Endothelial cell of umbilical vein (primary cell): ENCODE measurements around the gene SIPA1L3. TPM values are rescaled to one million over a fixed set of nuclear protein-coding genes. Genes with fewer than 3 reads are reported as not detected.

Experiments
- Bru-seq: library from RNA; stranded (reverse); fragments of 400-500 nt; gene quantifications from one replicate; lab custom pipeline; 2021; lab: Mats Ljungman, UMichigan
- BruChase-seq, 2 experiments: library from RNA; stranded (reverse); fragments of 400-500 nt; gene quantifications; one replicate each; lab custom pipeline; 2021; lab: Mats Ljungman, UMichigan
- BruUV-seq: library from RNA; stranded (reverse); fragments of 400-500 nt; replicated peaks from 2 replicates; lab custom pipeline; 2021; lab: Mats Ljungman, UMichigan
- CTCF ChIA-PET: fragments of 300-600, 350-600 bp; sonication (Branson Sonifier 250); formaldehyde crosslinking; loops from one replicate; lab custom pipeline; 2021; ENCODE audit warnings: antibody characterized with exemption, inconsistent platforms; lab: Charles Lee
- POLR2A ChIA-PET: fragments of 300-600, 350-600 bp; sonication (Branson Sonifier 250); formaldehyde crosslinking; loops from one replicate; lab custom pipeline; 2021; ENCODE audit warnings: antibody characterized with exemption, inconsistent platforms; lab: Charles Lee
- DNase-seq: peaks from one replicate; pipeline ENCODE4 v3.0.0-alpha.2; 2011; ENCODE audit warnings: low read depth, low spot score
- FAIRE-seq: peaks from 2 replicates; lab custom pipeline; 2011; peaks lifted over from hg19 to GRCh38; lab: Jason Lieb, UNC
- H2AFZ ChIP-seq: 2 replicates; pipeline ENCODE4 v1.6.0; 2012; ENCODE audit warnings: low read depth, low read length, control low read depth, inconsistent platforms
- H3K27ac ChIP-seq: 2 replicates; pipeline ENCODE4 v1.5.1; 2011; ENCODE audit warnings: low read depth, mild to moderate bottlenecking, control low read depth, low read length, moderate library complexity; ENCODE audit not compliant: insufficient read depth
- H3K27me3 ChIP-seq, 2 experiments: 2 replicates each; pipeline versions ENCODE4 v1.6.0 to v1.6.1; 2011; ENCODE audit warnings: low read length in 2 of 2, mixed read lengths in 1 of 2; ENCODE audit not compliant: control insufficient read depth in 2 of 2, insufficient read depth in 2 of 2
- H3K36me3 ChIP-seq, 2 experiments: 2 replicates in 1 of 2; 3 replicates in 1 of 2; pipeline ENCODE4 v1.5.1; 2011; ENCODE audit warnings: low read length in 2 of 2, mild to moderate bottlenecking in 1 of 2, moderate library complexity in 1 of 2; ENCODE audit not compliant: control insufficient read depth in 2 of 2, insufficient read depth in 2 of 2; ENCODE audit errors: extremely low read depth in 1 of 2
- H3K4me1 ChIP-seq: 3 replicates; pipeline ENCODE4 v1.5.1; 2011; ENCODE audit warnings: mild to moderate bottlenecking, low read length; ENCODE audit not compliant: control insufficient read depth, insufficient read depth; ENCODE audit errors: extremely low read depth
- H3K4me2 ChIP-seq: 2 replicates; pipeline ENCODE4 v1.6.1; 2011; ENCODE audit warnings: low read length, control low read depth, mixed read lengths; ENCODE audit not compliant: insufficient read depth
- H3K4me3 ChIP-seq, 3 experiments: fragments of 200-600 bp in 1 of 3; sonication (generic), shearing (Covaris generic) in 1 of 3; replicated peaks in 1 of 3; 2 replicates each; pipeline ENCODE4 v1.5.1; 2011 to 2016; ENCODE audit warnings: control low read depth in 3 of 3, low read length in 3 of 3, mild to moderate bottlenecking in 2 of 3, inconsistent platforms in 1 of 3, low read depth in 1 of 3, moderate library complexity in 1 of 3; ENCODE audit not compliant: insufficient read depth in 1 of 3
- H3K79me2 ChIP-seq: 2 replicates; pipeline ENCODE4 v1.6.0; 2012; ENCODE audit warnings: low read length, inconsistent platforms; ENCODE audit not compliant: control insufficient read depth, insufficient read depth
- H3K9ac ChIP-seq: replicated peaks from 2 replicates; pipeline ENCODE3; 2011; ENCODE audit warnings: low read length, control low read depth; ENCODE audit not compliant: insufficient read depth; ENCODE audit errors: extremely low read depth
- H3K9me1 ChIP-seq: replicated peaks from 3 replicates; pipeline ENCODE4 v1.6.0; 2011; ENCODE audit warnings: mild to moderate bottlenecking, low read length; ENCODE audit not compliant: control insufficient read depth, insufficient read depth; ENCODE audit errors: extremely low read depth
- H3K9me3 ChIP-seq: replicated peaks from 2 replicates; pipeline ENCODE4 v1.5.1; 2012; ENCODE audit warnings: low read length, inconsistent platforms; ENCODE audit not compliant: control insufficient read depth, insufficient read depth
- H4K20me1 ChIP-seq: replicated peaks from 2 replicates; pipeline ENCODE3; 2011; ENCODE audit warnings: mild to moderate bottlenecking, low read length; ENCODE audit not compliant: control insufficient read depth, insufficient read depth; ENCODE audit errors: extremely low read depth
- FOS ChIP-seq: IDR thresholded peaks from 2 replicates; pipeline ENCODE4 v1.6.1; 2011; ENCODE audit warnings: mild to moderate bottlenecking, low read length, moderate library complexity, borderline replicate concordance; ENCODE audit not compliant: insufficient read depth
- GATA2 ChIP-seq: IDR thresholded peaks from 2 replicates; pipeline ENCODE4 v1.7.0; 2011; ENCODE audit warnings: low read depth, mild to moderate bottlenecking, moderate library complexity, mixed read lengths, low read length; ENCODE audit not compliant: insufficient read length, insufficient read depth
- JUN ChIP-seq: IDR thresholded peaks from 2 replicates; pipeline ENCODE4 v1.6.1; 2011; ENCODE audit warnings: borderline replicate concordance, low read depth; ENCODE audit not compliant: insufficient read length, insufficient read depth
- MYC ChIP-seq: IDR thresholded peaks from one replicate; pipeline ENCODE4 v1.6.1; 2011; ENCODE audit warnings: mild to moderate bottlenecking, low read depth, low read length
- POLR2A ChIP-seq: IDR thresholded peaks from 2 replicates; pipeline ENCODE4 v1.6.1; 2012; ENCODE audit warnings: low read depth, mild to moderate bottlenecking, control low read depth, low read length
- POLR2AphosphoS5 ChIP-seq: IDR thresholded peaks from 2 replicates; pipeline ENCODE4 v1.6.1; 2012; ENCODE audit warnings: low read depth, mild to moderate bottlenecking, control low read depth, low read length, moderate library complexity; ENCODE audit not compliant: insufficient read depth
- dilution Hi-C: fragments of 300-500 bp; cut with MboI; formaldehyde crosslinking; loops from one replicate; pipeline ENCODE4 v1.15.0; 2019; ENCODE audit warnings: low sequenced_read_pairs; ENCODE audit not compliant: extremely low pct_ligation_motif_present
- intact Hi-C: fragments of 100-400 bp; cut with micrococcal nuclease; formaldehyde crosslinking; loops from one replicate; pipeline ENCODE4 v1.10.0; 2022
- long read RNA-seq: library from polyadenylated mRNA; stranded (forward); transcript quantifications from one replicate; pipeline ENCODE4 v2.0.0, GENCODE V29; 2021
- polyA minus RNA-seq, 3 experiments: library from RNA; depleted of rRNA, polyadenylated mRNA; stranded (reverse); fragments of >200 nt; gene quantifications; 1 replicate in 1 of 3; 2 replicates in 2 of 3; pipeline ENCODE4 v1.2.3, GENCODE V29; 2011
- polyA plus RNA-seq, 4 experiments: library from polyadenylated mRNA; depleted of rRNA in 3 of 4; stranded (reverse) in 3 of 4; unstranded in 1 of 4; fragments of >200 nt; gene quantifications; 2 replicates each; pipeline versions ENCODE4 v1.2.1 to v1.2.3, GENCODE V29; 2011 to 2012; ENCODE audit warnings: missing spikeins in 1 of 4
- total RNA-seq: library from RNA; stranded (reverse); gene quantifications from 2 replicates; pipeline ENCODE4 v1.2.3, GENCODE V29; 2021
- TF ChIP-seq, protein P1 (sequence below), 2 donors: IDR thresholded peaks; 1 replicate in 1 of 2; 2 replicates in 1 of 2; pipeline ENCODE4 v1.5.1; 2011; ENCODE audit warnings: low read length in 2 of 2, mild to moderate bottlenecking in 2 of 2, moderate library complexity in 2 of 2, control low read depth in 1 of 2, inconsistent platforms in 1 of 2, low read depth in 1 of 2; ENCODE audit not compliant: insufficient read depth in 1 of 2; ENCODE audit errors: extremely low read depth in 1 of 2
- TF ChIP-seq, protein P2 (sequence below): IDR thresholded peaks from 2 replicates; pipeline ENCODE4 v1.6.1; 2011; ENCODE audit not compliant: insufficient read depth, insufficient read length

Gene SIPA1L3, protein sequence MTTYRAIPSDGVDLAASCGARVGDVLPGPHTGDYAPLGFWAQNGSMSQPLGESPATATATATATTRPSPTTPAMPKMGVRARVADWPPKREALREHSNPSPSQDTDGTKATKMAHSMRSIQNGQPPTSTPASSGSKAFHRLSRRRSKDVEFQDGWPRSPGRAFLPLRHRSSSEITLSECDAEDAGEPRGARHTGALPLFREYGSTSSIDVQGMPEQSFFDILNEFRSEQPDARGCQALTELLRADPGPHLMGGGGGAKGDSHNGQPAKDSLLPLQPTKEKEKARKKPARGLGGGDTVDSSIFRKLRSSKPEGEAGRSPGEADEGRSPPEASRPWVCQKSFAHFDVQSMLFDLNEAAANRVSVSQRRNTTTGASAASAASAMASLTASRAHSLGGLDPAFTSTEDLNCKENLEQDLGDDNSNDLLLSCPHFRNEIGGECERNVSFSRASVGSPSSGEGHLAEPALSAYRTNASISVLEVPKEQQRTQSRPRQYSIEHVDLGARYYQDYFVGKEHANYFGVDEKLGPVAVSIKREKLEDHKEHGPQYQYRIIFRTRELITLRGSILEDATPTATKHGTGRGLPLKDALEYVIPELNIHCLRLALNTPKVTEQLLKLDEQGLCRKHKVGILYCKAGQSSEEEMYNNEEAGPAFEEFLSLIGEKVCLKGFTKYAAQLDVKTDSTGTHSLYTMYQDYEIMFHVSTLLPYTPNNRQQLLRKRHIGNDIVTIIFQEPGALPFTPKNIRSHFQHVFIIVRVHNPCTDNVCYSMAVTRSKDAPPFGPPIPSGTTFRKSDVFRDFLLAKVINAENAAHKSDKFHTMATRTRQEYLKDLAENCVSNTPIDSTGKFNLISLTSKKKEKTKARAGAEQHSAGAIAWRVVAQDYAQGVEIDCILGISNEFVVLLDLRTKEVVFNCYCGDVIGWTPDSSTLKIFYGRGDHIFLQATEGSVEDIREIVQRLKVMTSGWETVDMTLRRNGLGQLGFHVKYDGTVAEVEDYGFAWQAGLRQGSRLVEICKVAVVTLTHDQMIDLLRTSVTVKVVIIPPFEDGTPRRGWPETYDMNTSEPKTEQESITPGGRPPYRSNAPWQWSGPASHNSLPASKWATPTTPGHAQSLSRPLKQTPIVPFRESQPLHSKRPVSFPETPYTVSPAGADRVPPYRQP (N-terminal part only)
- 44.4 and 47.2 TPM in 2 replicates for total RNA-seq
- polyA plus RNA-seq: 7.1 and 14.2 TPM in 2 replicates
- 7.4 and 7.9 TPM in 2 replicates for polyA plus RNA-seq (2011; cell fraction: cytosol; rRNA removed)
- 14.7 and 16.0 TPM in 2 replicates for polyA plus RNA-seq (2011; cell fraction: nucleus; rRNA removed)
- polyA plus RNA-seq (2012): 17.1 and 25.7 TPM in 2 replicates
- polyA minus RNA-seq: 45.6 and 79.2 TPM in 2 replicates
- 16.5 TPM for polyA minus RNA-seq (2011; cell fraction: cytosol; rRNA and poly(A)+ RNA removed)
- polyA minus RNA-seq (2011; cell fraction: nucleus; rRNA and poly(A)+ RNA removed): 42.6 and 52.7 TPM in 2 replicates
- Bru-seq, nascent RNA: percentile 67 among the genes with signal in this experiment
- percentile 75 among the genes with signal in this experiment for BruChase-seq, experiment 1, labeled RNA remaining after a 6-hour chase
- percentile 72 among the genes with signal in this experiment for BruChase-seq, experiment 2, labeled RNA remaining after a 2-hour chase
- long read RNA-seq, partial matches to known transcripts: 6 of 31 reads
- long read RNA-seq, other reads (novel, unspliced or antisense): 21 of 31 reads

DNA sequence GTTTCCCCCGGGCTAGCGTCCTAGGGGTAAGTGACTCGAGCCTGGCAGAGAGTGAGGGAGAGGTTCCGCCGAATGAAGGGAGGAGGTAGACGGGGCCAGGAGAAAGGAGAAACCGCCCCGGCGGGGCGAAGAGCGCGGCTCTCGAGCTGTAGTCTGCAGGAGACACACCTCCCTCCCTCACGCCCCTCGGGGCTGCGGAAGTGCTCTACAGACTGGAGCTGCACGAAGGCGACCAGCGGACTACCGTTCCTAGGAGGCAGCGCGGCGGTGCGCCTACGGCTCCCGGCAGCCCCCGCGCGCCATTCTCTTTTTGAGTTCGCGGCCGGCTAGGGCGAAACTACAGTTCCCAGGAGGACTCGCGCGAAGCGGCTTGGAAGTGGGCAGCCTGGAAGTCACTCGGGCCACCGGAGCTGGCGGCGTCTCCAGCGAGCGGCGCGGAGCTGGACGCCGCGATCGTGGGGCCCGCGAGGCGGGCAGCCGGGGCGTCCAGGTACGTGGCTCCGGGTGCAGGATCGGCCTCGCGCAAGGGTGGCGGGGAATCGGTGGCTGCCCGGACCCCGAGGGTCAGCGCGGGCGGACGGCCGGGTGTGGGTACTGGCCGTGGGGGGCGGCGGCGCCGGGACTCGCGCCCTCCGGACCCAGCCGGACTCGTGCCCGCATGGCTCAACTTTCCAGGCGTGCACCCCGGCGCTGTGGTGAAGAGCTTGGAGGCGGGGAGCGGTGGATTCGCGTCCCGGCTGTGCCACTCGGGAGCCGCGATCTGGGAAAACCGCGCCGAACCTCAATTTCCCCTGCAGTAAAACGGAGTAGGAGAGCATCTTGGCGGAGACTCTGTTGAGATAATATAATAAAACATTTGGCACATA lies at the start of gene SIPA1L3:
Gene SIPA1L3, plus strand, starts transcription at position 340 of the 866 bp plus-strand sequence. CDS start 174,358 bp downstream, outside the sequence.
- FAIRE-seq: peak; percentile 93
- H3K4me3 ChIP-seq: peak within 1 kb of the TSS; percentile 40 to 99 (median 83)
- peak within 1 kb of the TSS; percentile 76 for H3K9ac ChIP-seq
- H2AFZ ChIP-seq: peak within 1 kb of the TSS; percentile 98
- peak; percentile 97 for DNase-seq
- H3K79me2 ChIP-seq: peaks cover 44% of the 10 kb centered on the region
- CTCF ChIA-PET: interaction anchor here (0.7 to 8.4 kb wide), 10 partner anchors 10 to 328 kb away, joined by 3 to 145 read pairs (median 5); no protein-coding TSS in a partner anchor
- peak within 1 kb of the TSS; percentile 50 for H3K27ac ChIP-seq
- H3K36me3 ChIP-seq: no peaks in the 10 kb centered on the region
- dilution Hi-C loops: no loop called here
- no TSS peak for BruUV-seq
- POLR2A ChIA-PET: interaction anchor here (0.6 to 1.9 kb wide), 5 partner anchors 10 to 727 kb away, joined by 3 to 25 read pairs (median 4); no protein-coding TSS in a partner anchor
- intact Hi-C loops: loop anchor here (1.0 to 2.0 kb wide), 4 partner anchors 54 to 137 kb away; no protein-coding TSS in a partner anchor
- peaks cover 15% of the 10 kb centered on the region for H3K4me1 ChIP-seq
- TF ChIP-seq, protein P1, sequence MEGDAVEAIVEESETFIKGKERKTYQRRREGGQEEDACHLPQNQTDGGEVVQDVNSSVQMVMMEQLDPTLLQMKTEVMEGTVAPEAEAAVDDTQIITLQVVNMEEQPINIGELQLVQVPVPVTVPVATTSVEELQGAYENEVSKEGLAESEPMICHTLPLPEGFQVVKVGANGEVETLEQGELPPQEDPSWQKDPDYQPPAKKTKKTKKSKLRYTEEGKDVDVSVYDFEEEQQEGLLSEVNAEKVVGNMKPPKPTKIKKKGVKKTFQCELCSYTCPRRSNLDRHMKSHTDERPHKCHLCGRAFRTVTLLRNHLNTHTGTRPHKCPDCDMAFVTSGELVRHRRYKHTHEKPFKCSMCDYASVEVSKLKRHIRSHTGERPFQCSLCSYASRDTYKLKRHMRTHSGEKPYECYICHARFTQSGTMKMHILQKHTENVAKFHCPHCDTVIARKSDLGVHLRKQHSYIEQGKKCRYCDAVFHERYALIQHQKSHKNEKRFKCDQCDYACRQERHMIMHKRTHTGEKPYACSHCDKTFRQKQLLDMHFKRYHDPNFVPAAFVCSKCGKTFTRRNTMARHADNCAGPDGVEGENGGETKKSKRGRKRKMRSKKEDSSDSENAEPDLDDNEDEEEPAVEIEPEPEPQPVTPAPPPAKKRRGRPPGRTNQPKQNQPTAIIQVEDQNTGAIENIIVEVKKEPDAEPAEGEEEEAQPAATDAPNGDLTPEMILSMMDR (IDR thresholded peaks at IDR 0.05; ENCODE audit: extremely low read depth in 1 of 2, insufficient read depth in 1 of 2, low read depth in 1 of 2, low read length in 2 of 2): no peak
- TF ChIP-seq GATA2 (no peak), MYC (no peak), POLR2AphosphoS5 (peak; percentile 46), JUN (no peak), POLR2A (peak; percentile 82), FOS (no peak)
- TF ChIP-seq, protein P2, sequence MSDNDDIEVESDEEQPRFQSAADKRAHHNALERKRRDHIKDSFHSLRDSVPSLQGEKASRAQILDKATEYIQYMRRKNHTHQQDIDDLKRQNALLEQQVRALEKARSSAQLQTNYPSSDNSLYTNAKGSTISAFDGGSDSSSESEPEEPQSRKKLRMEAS: peak; percentile 13
- no peaks in the 10 kb centered on the region for H3K9me3 ChIP-seq
- no peaks in the 10 kb centered on the region for H4K20me1 ChIP-seq
- no peaks in the 10 kb centered on the region for H3K27me3 ChIP-seq
- H3K9me1 ChIP-seq: no peaks in the 10 kb centered on the region
- H3K4me2 ChIP-seq: peak within 1 kb of the TSS; percentile 83
